Measurements from ENCODE around the gene GGA2.
A peak's percentile ranks its signal among the peaks of the same experiment; 100 is the strongest.

GGA2 gene

GRCh38 chr16:23528644-23529310 is 18.5 kb upstream of the GGA2 start:
- Histone ChIP-seq H3K36me3 (no peaks in the 10 kb centered on the region), H3K9me3 (no peaks in the 10 kb centered on the region)

GRCh38 chr16:23527961-23528643 is 17.8 kb upstream of the GGA2 start:
- Histone ChIP-seq H3K4me3 (ENCODE audit: low read depth in 1 of 2, low read length in 1 of 2) (no peak overlapping the region), H3K27me3 (no peaks in the 10 kb centered on the region), H3K27ac (peak overlapping the region; percentile 59), H3K4me1 (ENCODE audit: control insufficient read depth in 1 of 2, insufficient read depth in 1 of 2, low read depth in 1 of 2, low read length in 1 of 2) (peaks cover 21 to 23% of the 10 kb centered on the region in 2 experiments), H3K9me3 (no peaks in the 10 kb centered on the region), H3K36me3 (no peaks in the 10 kb centered on the region)
- no peak for TF ChIP-seq CTCF (IDR thresholded peaks at IDR 0.05)

More at GRCh38 chr16:23528644-23529310, 18.5 kb upstream of the GGA2 start:
- H3K4me1 ChIP-seq (ENCODE audit: control insufficient read depth in 1 of 2, insufficient read depth in 1 of 2, low read depth in 1 of 2, low read length in 1 of 2), result peaks cover 21 to 23% of the 10 kb centered on the region in 2 experiments
- no peak overlapping the region for H3K4me3 ChIP-seq (ENCODE audit: low read depth in 1 of 2, low read length in 1 of 2)
- no peak for TF ChIP-seq CTCF (IDR thresholded peaks at IDR 0.05)
- H3K27ac ChIP-seq, result peak overlapping the region; percentile 59
- H3K27me3 ChIP-seq, result no peaks in the 10 kb centered on the region

- H3K4me3 ChIP-seq (ENCODE audit: low read depth in 1 of 2, low read length in 1 of 2), result no peak overlapping the region
- no peaks in the 10 kb centered on the region for H3K36me3 ChIP-seq
- H3K9me3 ChIP-seq, result no peaks in the 10 kb centered on the region
- no peak overlapping the region for H3K27ac ChIP-seq
- no peak for TF ChIP-seq CTCF (IDR thresholded peaks at IDR 0.05)
- H3K27me3 ChIP-seq, result no peaks in the 10 kb centered on the region
- peaks cover 27 to 30% of the 10 kb centered on the region in 2 experiments for H3K4me1 ChIP-seq (ENCODE audit: control insufficient read depth in 1 of 2, insufficient read depth in 1 of 2, low read depth in 1 of 2, low read length in 1 of 2)
Measured at GRCh38 chr16:23524886-23525285, 14.6 kb upstream of the GGA2 start.

- Histone ChIP-seq H3K27ac (no peak overlapping the region), H3K9me3 (no peaks in the 10 kb centered on the region), H3K4me3 (ENCODE audit: low read depth in 1 of 2, low read length in 1 of 2) (no peak overlapping the region), H3K27me3 (no peaks in the 10 kb centered on the region), H3K36me3 (no peaks in the 10 kb centered on the region), H3K4me1 (ENCODE audit: control insufficient read depth in 1 of 2, insufficient read depth in 1 of 2, low read depth in 1 of 2, low read length in 1 of 2) (peaks cover 17 to 20% of the 10 kb centered on the region in 2 experiments)
- TF ChIP-seq CTCF (IDR thresholded peaks at IDR 0.05), result no peak
Measured at GRCh38 chr16:23523876-23524385, 13.6 kb upstream of the GGA2 start.

- H3K36me3 ChIP-seq, result no peaks in the 10 kb centered on the region
- H3K4me1 ChIP-seq (ENCODE audit: control insufficient read depth in 1 of 2, insufficient read depth in 1 of 2, low read depth in 1 of 2, low read length in 1 of 2), result peaks cover 11 to 14% of the 10 kb centered on the region in 2 experiments
- TF ChIP-seq CTCF (IDR thresholded peaks at IDR 0.05), result no peak
- H3K4me3 ChIP-seq (ENCODE audit: low read depth in 1 of 2, low read length in 1 of 2), result no peak overlapping the region
- H3K27me3 ChIP-seq, result no peaks in the 10 kb centered on the region
- H3K9me3 ChIP-seq, result no peaks in the 10 kb centered on the region
- H3K27ac ChIP-seq, result no peak overlapping the region
Measured at GRCh38 chr16:23523321-23523720, 13.0 kb upstream of the GGA2 start.
